Erythroblast (primary cell): ENCODE results near the gene PGK2.

Source experiments
- GATA1 ChIP-seq: IDR thresholded peaks from 2 replicates; pipeline ENCODE4 v1.6.1; 2011; ENCODE audit warnings: low read depth, mild to moderate bottlenecking, control low read depth, low read length, moderate library complexity
- POLR2A ChIP-seq: IDR thresholded peaks from 2 replicates; pipeline ENCODE4 v1.6.1; 2011; ENCODE audit warnings: mild to moderate bottlenecking, low read length

GRCh38 chr6:49833386-49833785 lies 46.3 kb upstream of the PGK2 start:
- no peak for TF ChIP-seq POLR2A
- no peak for TF ChIP-seq GATA1
